Measurements from ENCODE around the gene PRMT1.

The PRMT1 gene

GRCh38 chr19:49651820-49652550 is 25.1 kb upstream of the PRMT1 start:
- no peak for TF ChIP-seq CTCF (IDR thresholded peaks at IDR 0.05; ENCODE audit: insufficient read depth, missing control alignments)
- no peak for DNase-seq (ENCODE audit: insufficient read length, low spot score)
- FAIRE-seq = no peak

GRCh38 chr19:49652551-49653465 is 24.3 kb upstream of the PRMT1 start:
- DNase-seq (ENCODE audit: insufficient read length, low spot score) (no peak), FAIRE-seq (no peak)
- no peak for TF ChIP-seq CTCF (IDR thresholded peaks at IDR 0.05; ENCODE audit: insufficient read depth, missing control alignments)

GRCh38 chr19:49653466-49653806 is 23.6 kb upstream of the PRMT1 start:
- TF ChIP-seq CTCF (IDR thresholded peaks at IDR 0.05; ENCODE audit: insufficient read depth, missing control alignments) = no peak
- no peak for DNase-seq (ENCODE audit: insufficient read length, low spot score)
- FAIRE-seq = no peak

- DNase-seq (ENCODE audit: insufficient read length, low spot score) (no peak), FAIRE-seq (no peak)
Observed at GRCh38 chr19:49654581-49654980, 22.5 kb upstream of the PRMT1 start.

GRCh38 chr19:49655570-49656455 is 21.3 kb upstream of the PRMT1 start:
- no peak for TF ChIP-seq CTCF (IDR thresholded peaks at IDR 0.05; ENCODE audit: insufficient read depth, missing control alignments)
- FAIRE-seq = no peak
- DNase-seq (ENCODE audit: insufficient read length, low spot score) = no peak

More at GRCh38 chr19:49654581-49654980, 22.5 kb upstream of the PRMT1 start:
- TF ChIP-seq CTCF (IDR thresholded peaks at IDR 0.05; ENCODE audit: insufficient read depth, missing control alignments) = no peak

GRCh38 chr19:49656456-49657109 is 20.5 kb upstream of the PRMT1 start:
- DNase-seq (ENCODE audit: insufficient read length, low spot score) = no peak
- no peak for TF ChIP-seq CTCF (IDR thresholded peaks at IDR 0.05; ENCODE audit: insufficient read depth, missing control alignments)
- no peak for FAIRE-seq
